Measurements from ENCODE around the gene BRD9. TPM values are rescaled to one million over a fixed set of nuclear protein-coding genes. Genes with fewer than 3 reads are reported as not detected.

BRD9 gene
- polyA plus RNA-seq, 2 of the 4 experiments (the other 2 are of a cell fraction) = 11.6 to 28.9 TPM

DNA sequence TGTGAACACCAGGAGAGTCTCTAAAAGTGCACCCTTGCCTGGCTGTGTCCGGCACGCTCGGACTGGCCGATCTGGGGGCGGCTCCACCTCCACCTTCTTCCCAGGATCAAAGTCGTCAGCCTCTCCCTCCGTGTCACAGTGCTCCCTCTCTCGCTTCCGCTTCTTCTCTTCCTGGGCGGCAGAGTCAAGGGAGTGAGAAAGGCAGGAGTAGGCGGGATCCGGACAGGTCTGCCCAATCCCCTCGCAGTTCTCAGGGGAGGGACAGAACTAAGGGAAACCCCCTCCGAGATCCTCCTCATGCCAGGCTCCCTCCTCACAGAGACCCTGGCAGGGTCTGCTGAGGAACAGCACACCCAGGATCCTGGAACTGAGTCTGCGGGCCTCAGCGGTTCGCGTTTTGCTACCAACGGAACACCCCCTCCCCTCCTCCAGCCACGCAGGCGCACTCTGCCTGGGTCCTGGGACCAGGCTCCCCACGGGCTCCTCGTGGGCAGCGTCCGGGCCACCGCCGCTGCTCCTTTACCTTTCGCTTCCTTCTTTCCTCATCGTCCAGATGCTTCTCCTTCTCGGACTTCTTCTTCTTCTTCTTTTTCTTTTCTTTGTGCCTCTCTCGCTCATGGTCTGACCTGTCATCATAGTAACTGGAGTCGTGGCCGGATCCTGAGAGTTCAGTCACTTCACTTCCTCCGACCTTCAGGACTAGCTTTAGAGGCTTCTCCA is 1.3 kb downstream of the BRD9 start (continued):
- TF ChIP-seq, protein P1, sequence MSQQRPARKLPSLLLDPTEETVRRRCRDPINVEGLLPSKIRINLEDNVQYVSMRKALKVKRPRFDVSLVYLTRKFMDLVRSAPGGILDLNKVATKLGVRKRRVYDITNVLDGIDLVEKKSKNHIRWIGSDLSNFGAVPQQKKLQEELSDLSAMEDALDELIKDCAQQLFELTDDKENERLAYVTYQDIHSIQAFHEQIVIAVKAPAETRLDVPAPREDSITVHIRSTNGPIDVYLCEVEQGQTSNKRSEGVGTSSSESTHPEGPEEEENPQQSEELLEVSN (IDR thresholded peaks at IDR 0.05; ENCODE audit: borderline replicate concordance, low read depth) = no peak
- no peak for TF ChIP-seq NR3C1 (IDR thresholded peaks at IDR 0.05)
- TF ChIP-seq JUNB (IDR thresholded peaks at IDR 0.05) = no peak

DNA sequence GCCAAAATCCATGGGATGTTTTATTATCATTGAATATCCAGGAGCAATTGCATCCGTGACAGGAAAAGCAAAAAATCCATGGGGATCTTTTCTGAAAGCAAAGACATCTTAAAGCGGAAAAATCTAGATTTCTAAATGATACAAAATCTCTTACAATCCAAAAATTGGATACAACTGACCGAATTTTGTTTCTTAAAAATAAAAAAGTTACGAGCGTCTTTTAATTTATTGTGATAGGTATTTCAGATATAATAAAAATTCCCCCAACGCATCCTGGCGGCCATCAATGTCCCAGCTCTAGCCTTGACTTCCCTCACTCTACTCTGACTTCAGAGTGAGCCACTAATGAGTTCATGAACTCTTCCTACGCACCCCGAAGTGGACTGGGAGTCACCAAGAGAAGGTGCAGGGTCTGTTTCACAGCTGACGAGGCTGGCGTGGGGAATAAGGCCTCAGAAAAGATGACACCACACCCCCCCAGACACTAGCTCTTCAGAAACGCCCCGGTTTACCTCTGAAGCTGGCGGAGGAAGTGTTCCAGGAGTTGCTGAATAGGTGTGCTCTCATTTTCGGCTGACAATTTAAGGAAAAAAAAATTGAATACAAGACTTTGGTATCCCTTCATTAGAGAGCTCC is 3.4 kb downstream of the BRD9 start:
- no peak overlapping the region for H3K4me3 ChIP-seq
- ChIA-PET CTCF (interaction anchor here (0.8 to 8.9 kb wide), 7 partner anchors 12 to 442 kb away, joined by 3 to 89 read pairs (median 4); no protein-coding TSS in a partner anchor), POLR2A (no interaction called here)
- TF ChIP-seq EP300 (IDR thresholded peaks at IDR 0.05) (no peak), EHMT2 (IDR thresholded peaks at IDR 0.05; ENCODE audit: low read depth) (no peak), RCOR1 (IDR thresholded peaks at IDR 0.05; ENCODE audit: low read depth, low read length) (no peak), SMC3 (IDR thresholded peaks at IDR 0.05) (no peak), ZSCAN20 (CRISPR knock-in tag; IDR thresholded peaks at IDR 0.05) (no peak), ZC3H11A (IDR thresholded peaks at IDR 0.05) (no peak), SREBF2 (IDR thresholded peaks at IDR 0.05) (no peak), ZFP36 (IDR thresholded peaks at IDR 0.05; ENCODE audit: borderline replicate concordance, partially characterized antibody) (no peak)
- TF ChIP-seq, protein P2, sequence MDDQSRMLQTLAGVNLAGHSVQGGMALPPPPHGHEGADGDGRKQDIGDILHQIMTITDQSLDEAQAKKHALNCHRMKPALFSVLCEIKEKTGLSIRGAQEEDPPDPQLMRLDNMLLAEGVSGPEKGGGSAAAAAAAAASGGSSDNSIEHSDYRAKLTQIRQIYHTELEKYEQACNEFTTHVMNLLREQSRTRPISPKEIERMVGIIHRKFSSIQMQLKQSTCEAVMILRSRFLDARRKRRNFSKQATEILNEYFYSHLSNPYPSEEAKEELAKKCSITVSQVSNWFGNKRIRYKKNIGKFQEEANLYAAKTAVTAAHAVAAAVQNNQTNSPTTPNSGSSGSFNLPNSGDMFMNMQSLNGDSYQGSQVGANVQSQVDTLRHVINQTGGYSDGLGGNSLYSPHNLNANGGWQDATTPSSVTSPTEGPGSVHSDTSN (IDR thresholded peaks at IDR 0.05) = no peak
- TF ChIP-seq, protein P3, sequence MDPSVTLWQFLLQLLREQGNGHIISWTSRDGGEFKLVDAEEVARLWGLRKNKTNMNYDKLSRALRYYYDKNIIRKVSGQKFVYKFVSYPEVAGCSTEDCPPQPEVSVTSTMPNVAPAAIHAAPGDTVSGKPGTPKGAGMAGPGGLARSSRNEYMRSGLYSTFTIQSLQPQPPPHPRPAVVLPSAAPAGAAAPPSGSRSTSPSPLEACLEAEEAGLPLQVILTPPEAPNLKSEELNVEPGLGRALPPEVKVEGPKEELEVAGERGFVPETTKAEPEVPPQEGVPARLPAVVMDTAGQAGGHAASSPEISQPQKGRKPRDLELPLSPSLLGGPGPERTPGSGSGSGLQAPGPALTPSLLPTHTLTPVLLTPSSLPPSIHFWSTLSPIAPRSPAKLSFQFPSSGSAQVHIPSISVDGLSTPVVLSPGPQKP (IDR thresholded peaks at IDR 0.05; ENCODE audit: low read depth, low read length) = no peak
- TF ChIP-seq, protein P4, sequence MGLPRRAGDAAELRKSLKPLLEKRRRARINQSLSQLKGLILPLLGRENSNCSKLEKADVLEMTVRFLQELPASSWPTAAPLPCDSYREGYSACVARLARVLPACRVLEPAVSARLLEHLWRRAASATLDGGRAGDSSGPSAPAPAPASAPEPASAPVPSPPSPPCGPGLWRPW (IDR thresholded peaks at IDR 0.05) = no peak
- H3K27ac ChIP-seq = no peak overlapping the region
- DNase-seq (ENCODE audit: low read depth in 1 of 2, low spot score in 1 of 2) = no peak
- peaks cover 16% of the 10 kb centered on the region for H3K4me1 ChIP-seq
- ATAC-seq = no peak
- no peak overlapping the region for H3K4me2 ChIP-seq
- no peaks in the 10 kb centered on the region for H3K9me3 ChIP-seq
- 93% methylated on average over 15 of the region's 15 CpGs for WGBS (ENCODE audit: missing lambda C conversion rate)
- no peak for FAIRE-seq

DNA sequence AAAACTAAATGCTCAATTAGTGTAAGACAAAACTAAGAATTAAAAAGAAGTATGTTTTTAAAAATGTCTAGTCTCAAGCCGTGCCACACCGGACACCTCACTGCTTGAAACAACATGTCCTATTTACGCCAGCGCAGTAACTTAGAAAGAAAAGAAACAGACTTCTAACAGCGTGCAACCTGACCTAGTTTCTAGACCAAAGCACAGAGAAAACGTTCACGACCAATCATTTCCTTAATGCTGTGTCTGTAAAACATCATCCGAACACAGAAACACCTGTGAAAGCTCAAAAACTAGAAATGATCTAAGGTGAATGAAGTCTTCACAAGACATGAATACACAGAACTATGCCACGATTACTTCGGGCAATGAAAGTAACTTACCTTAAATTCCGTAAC is 4.0 kb downstream of the BRD9 start:
- no peak overlapping the region for H3K27ac ChIP-seq
- ChIA-PET CTCF (interaction anchor here (1.2 to 8.9 kb wide), 3 partner anchors 16 to 442 kb away, joined by 3 to 89 read pairs (median 4); no protein-coding TSS in a partner anchor), POLR2A (no interaction called here)
- WGBS (ENCODE audit: missing lambda C conversion rate) = 93% methylated on average over 11 of the region's 11 CpGs
- peaks cover 10% of the 10 kb centered on the region; the same call in 2 of the 3 replicates for H3K4me1 ChIP-seq
- H3K9me3 ChIP-seq = no peaks in the 10 kb centered on the region
- TF ChIP-seq, protein P4 (IDR thresholded peaks at IDR 0.05) = no peak
- TF ChIP-seq CBX8 (IDR thresholded peaks at IDR 0.05) = no peak
- TF ChIP-seq RARB (CRISPR knock-in tag; IDR thresholded peaks at IDR 0.05) = no peak
- TF ChIP-seq MAFK (IDR thresholded peaks at IDR 0.05; ENCODE audit: partially characterized antibody) = no peak
- TF ChIP-seq, protein P3 (IDR thresholded peaks at IDR 0.05; ENCODE audit: low read depth, low read length) = no peak
- no peak for TF ChIP-seq CEBPB (IDR thresholded peaks at IDR 0.05)
- TF ChIP-seq HOXA7 (CRISPR knock-in tag; IDR thresholded peaks at IDR 0.05) = no peak
- no peak for TF ChIP-seq CBX2 (IDR thresholded peaks at IDR 0.05; ENCODE audit: borderline replicate concordance, low read depth)
- no peak for TF ChIP-seq HEYL (CRISPR knock-in tag; IDR thresholded peaks at IDR 0.05)
- no peak overlapping the region for H3K4me2 ChIP-seq
- ATAC-seq (no peak), DNase-seq (ENCODE audit: low read depth in 1 of 2, low spot score in 1 of 2) (no peak), FAIRE-seq (no peak)
- H3K4me3 ChIP-seq = no peak overlapping the region
